ENCODE results near the gene ZKSCAN3. TPM values are rescaled to one million over a fixed set of nuclear protein-coding genes. Genes with fewer than 3 reads are reported as not detected.

ZKSCAN3 gene
- total and polyA plus RNA-seq, 2 of the 8 experiments (the other 6 are each of a cell fraction or from before 2014, with no cell fraction given): 2.7 to 9.8 TPM

- TF ChIP-seq MAX (IDR thresholded peaks at IDR 0.05) (no peak), CHD2 (IDR thresholded peaks at IDR 0.05; ENCODE audit: low read length) (no peak), SP1 (IDR thresholded peaks at IDR 0.05; ENCODE audit: low read depth, low read length) (no peak)
These were observed 24.2 kb downstream of the ZKSCAN3 start (continued) for GRCh38 chr6:28373925-28374324.

Measured in H1 (cell line).